Measurements from ENCODE around the gene TRIM13. TPM values are rescaled to one million over a fixed set of nuclear protein-coding genes. Genes with fewer than 3 reads are reported as not detected.

Gene TRIM13
- total RNA-seq, 1 experiment from 2014 or later = 45.4 TPM

GRCh38 chr13:49972709-49973108 is 24.1 kb upstream of the TRIM13 start:
- WGBS (ENCODE audit: extremely low coverage, insufficient read length, low lambda C conversion rate) = no CpG with 5 or more reads among the region's 4 CpGs
- no peak overlapping the region for H2AFZ ChIP-seq (ENCODE audit: low read length)
- Mint-ChIP-seq H3K27me3 (ENCODE audit: low read depth) (no peaks in the 10 kb centered on the region; the same call in 1 of the 2 replicates), H3K27ac (0 out of 7 replicates have a peak overlapping the region, but pooled peaks of 1 of the 3 experiments have one; percentile 81), H3K4me1 (no peaks in the 10 kb centered on the region), H3K36me3 (ENCODE audit: insufficient read depth in 1 of 3, low read depth in 3 of 3) (no peaks in the 10 kb centered on the region), H3K9me3 (no peaks in the 10 kb centered on the region), H3K4me3 (no peak overlapping the region)
- H2BK5ac ChIP-seq (ENCODE audit: insufficient read length, low read length) = no peak overlapping the region
- no peak overlapping the region for H4K8ac ChIP-seq (replicated peaks; ENCODE audit: insufficient read length, low read depth, low read length)
- H3K14ac ChIP-seq (ENCODE audit: insufficient read depth, low read length) = no peak overlapping the region
- no peak for DNase-seq
- H3K4me1 ChIP-seq (ENCODE audit: insufficient read depth, low read length) = no peaks in the 10 kb centered on the region
- H3K4me2 ChIP-seq (ENCODE audit: insufficient read depth, insufficient read length, low read length) = no peak overlapping the region
- no peak overlapping the region for H3K9ac ChIP-seq (ENCODE audit: extremely low read depth, insufficient read length, low read length)
- no peak overlapping the region for H3K27ac ChIP-seq (ENCODE audit: insufficient read length, low read depth, low read length)
- H2BK120ac ChIP-seq (ENCODE audit: low read depth, low read length, poor library complexity, severe bottlenecking) = no peak overlapping the region
- no peak overlapping the region for H3K23ac ChIP-seq (ENCODE audit: insufficient read length, low read depth, low read length)
- H3T11ph ChIP-seq (ENCODE audit: low read length) = no peak overlapping the region
- H4K5ac ChIP-seq (ENCODE audit: insufficient read length, low read depth, low read length) = no peak overlapping the region
- no peaks in the 10 kb centered on the region for H4K20me1 ChIP-seq (ENCODE audit: control insufficient read depth, insufficient read depth, insufficient read length)
- no peaks in the 10 kb centered on the region for H3K23me2 ChIP-seq (ENCODE audit: insufficient read length, low read depth, low read length, poor library complexity, severe bottlenecking)
- H3K18ac ChIP-seq (ENCODE audit: insufficient read length, low read depth, low read length) = no peak overlapping the region
- H2BK15ac ChIP-seq (ENCODE audit: low read depth, low read length) = no peak overlapping the region
- TF ChIP-seq CTCF (conservative IDR thresholded peaks at IDR 0.05) = no peak
- H3K79me2 ChIP-seq (ENCODE audit: insufficient read depth, low read length) = no peaks in the 10 kb centered on the region
- no peaks in the 10 kb centered on the region for H3K27me3 ChIP-seq (ENCODE audit: insufficient read depth, low read length)
- H3K56ac ChIP-seq (ENCODE audit: insufficient read length, low read depth, low read length) = no peak overlapping the region
- H2BK20ac ChIP-seq (ENCODE audit: low read depth, low read length, poor library complexity, severe bottlenecking) = no peak overlapping the region
- H3K79me1 ChIP-seq (ENCODE audit: insufficient read depth, low read depth, low read length, poor library complexity, severe bottlenecking) = no peaks in the 10 kb centered on the region
- H3K4ac ChIP-seq (ENCODE audit: low read depth, low read length) = no peak overlapping the region
- H2AK5ac ChIP-seq (ENCODE audit: insufficient read length, low read length) = no peak overlapping the region
- H4K91ac ChIP-seq (ENCODE audit: insufficient read length, low read depth, low read length) = no peak overlapping the region
- no peaks in the 10 kb centered on the region for H3K9me3 ChIP-seq (ENCODE audit: control insufficient read depth, low read depth, low read length)
- H2BK12ac ChIP-seq (ENCODE audit: insufficient read length, low read depth, low read length) = no peak overlapping the region
